Measurements from ENCODE around the gene NEDD9.

The NEDD9 gene

DNA sequence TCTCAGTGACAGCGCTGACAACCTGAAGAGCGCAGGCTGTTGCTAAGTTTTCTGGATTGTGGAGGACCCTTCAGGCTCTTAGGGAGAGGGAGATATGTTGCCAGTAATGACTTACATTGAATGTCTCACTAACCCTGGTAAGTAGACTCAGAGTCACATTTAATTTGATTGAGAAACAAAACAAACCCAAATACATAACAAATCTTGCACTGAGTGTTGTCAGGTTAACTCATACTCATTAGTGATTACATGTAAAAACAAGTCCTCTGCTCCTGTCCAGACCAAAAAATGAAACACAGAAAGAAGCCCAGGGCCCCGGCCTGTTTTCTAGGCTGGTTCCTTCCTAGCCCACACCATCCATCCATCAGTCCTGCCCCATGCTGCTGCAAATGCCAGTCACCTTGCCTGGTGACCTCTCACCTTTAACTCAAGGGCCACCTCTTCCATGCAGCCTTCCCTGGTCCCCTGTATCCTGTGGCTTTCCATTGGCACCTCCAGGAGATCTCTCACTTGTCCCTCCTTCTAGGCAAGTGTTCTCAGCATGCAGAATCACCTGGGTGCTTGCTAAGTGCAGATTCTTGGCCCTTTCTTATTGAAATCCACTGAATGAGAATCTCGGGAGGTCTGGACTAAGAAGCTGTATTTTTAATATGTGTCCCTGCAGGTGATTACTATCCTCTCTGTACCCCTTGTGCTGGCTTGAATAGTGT is 86.2 kb downstream of the NEDD9 start:
- no peak for DNase-seq (ENCODE audit: extremely low read depth in 1 of 2, low read depth in 1 of 2)

GRCh38 chr6:11144393-11144851 is 88.0 kb downstream of the NEDD9 start:
- DNase-seq (ENCODE audit: extremely low read depth in 1 of 2, low read depth in 1 of 2), result peak; percentile 41 to 48

DNA sequence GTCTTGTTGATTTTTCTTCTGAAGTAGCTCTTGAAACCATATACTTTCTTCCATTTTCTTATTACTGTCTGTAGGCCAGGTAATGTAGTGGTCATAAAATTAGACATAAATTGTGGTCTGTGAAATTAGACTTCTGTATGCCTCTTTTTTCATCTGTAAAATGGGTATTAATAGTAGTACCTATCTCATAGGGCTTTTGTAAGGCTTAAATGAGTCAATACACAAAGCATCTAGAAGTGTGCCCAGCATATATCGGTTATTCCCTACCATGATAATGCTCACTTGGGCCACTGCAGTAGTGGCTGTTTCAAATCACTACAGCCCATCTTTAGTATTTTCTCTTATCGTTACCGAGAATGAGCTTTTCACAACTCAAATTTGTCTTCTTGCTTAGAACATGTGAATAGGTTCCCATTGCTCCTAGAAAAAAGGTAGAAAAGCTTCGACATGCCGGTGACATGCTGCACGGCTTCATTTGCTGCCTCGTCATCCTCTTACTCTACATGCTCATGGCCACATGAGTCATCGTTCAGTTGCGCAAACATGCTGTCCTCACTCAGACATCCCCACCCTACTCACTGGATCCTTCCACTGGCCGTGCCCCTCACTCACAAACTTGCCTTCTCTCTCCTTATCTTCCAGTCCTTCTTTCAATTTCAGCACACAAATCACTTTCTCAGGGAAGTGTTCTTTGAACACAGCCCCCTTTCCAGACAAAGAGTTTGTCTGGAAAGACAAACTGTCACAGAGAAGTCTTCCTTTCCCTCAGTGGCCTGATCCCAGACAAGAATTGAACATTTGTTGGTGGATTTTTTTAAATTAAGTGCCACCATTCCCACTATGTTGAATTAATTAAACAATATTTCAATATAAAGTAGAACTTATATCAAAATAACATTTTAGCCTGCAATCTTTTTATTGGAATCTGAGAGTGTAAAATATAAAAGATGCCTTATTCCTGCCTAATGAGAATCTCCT is 88.8 kb downstream of the NEDD9 start:
- no peak for DNase-seq (ENCODE audit: extremely low read depth in 1 of 2, low read depth in 1 of 2)

- no peak for DNase-seq (ENCODE audit: extremely low read depth in 1 of 2, low read depth in 1 of 2)
These were observed 90.0 kb downstream of the NEDD9 start for GRCh38 chr6:11142296-11143027.

GRCh38 chr6:11141295-11141694 is 91.2 kb downstream of the NEDD9 start:
- DNase-seq (ENCODE audit: extremely low read depth in 1 of 2, low read depth in 1 of 2), result no peak

DNA sequence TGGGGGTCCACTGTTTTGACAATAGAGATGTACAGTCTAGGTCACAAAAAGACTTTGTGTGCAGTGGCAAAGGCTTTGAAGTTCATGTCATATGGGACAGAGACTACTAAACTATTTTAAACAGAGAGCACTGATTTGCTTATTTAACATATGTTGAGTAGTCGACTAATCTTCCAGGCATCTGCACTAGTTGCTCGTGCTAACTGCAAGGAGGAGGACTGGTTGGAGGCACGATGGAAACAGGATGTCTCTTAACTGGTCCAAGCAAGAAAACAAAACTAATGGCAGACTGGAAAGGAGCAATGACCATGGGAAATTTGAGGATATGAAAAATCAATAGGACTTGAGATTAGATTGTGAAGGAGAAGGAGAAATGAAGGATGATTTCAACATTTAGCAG is 92.4 kb downstream of the NEDD9 start:
- DNase-seq (ENCODE audit: extremely low read depth in 1 of 2, low read depth in 1 of 2), result no peak

DNA sequence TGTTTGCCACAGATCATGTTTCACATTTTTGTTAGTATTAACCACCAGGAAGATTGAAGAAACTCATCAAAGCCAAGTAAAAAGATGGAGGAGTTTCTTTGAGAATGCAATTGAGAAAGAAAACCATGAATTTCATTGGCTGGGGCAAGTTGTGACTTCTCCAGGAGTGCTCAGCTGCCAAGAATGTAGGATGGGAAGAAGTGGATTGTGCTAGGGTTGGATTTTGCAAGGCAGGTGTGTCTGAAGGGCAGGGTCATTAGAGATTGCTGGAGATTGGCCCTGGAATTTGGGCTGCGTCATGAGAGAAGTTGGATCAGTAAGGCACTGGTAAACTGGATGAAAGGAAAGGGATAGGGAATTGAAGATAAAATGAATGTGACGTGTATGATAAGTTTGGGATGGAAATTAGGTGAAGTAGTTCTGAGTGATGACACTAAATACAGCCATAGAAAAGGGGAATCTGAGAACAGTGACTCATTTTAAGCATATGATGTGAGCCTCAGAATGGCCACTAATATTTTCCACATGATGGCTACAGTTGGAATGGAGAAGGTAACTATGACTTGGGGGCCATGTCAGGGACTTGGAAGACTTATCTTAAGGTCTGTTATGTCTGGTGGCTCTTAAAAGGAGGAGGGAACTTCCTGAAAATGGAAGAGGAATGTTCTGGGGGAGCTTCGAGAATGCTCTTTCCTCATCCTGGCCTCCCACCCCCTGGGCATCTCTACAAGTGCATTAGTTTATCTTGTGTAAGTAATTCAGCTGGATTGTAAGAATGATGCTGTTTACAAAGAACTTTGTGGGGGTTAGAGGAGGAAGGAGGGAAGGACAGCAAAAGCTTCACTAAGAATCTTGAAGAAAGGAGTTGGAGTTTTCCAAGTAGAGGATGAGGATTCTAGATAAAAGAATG is 93.2 kb downstream of the NEDD9 start:
- no peak for DNase-seq (ENCODE audit: extremely low read depth in 1 of 2, low read depth in 1 of 2)

DNA sequence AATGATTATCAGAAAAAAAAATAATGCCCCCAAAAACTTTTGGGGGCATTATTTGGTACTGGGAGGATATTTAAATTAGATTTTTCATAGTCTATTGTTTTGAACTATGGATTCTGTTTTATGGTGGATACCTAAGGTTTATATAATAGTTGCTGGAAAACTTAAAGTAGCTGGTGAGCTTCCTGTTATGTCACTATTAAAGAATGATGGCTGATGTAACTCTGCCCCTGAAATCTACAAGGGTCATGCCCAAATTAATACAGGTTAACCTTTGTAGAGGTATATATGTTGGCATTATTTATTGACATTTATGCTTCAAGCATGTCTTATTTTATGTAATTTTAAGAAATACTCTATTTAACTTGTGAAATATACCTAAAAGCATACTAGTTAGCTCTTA is 95.7 kb downstream of the NEDD9 start:
- DNase-seq (ENCODE audit: extremely low read depth in 1 of 2, low read depth in 1 of 2), result no peak

Data from activated CD8-positive, alpha-beta memory T cell treated with anti-CD3 and anti-CD28 coated beads for 1 hour (primary cell).